A549 (cell line): ENCODE measurements around the gene LARGE1. TPM values are rescaled to one million over a fixed set of nuclear protein-coding genes. Genes with fewer than 3 reads are reported as not detected.
A peak's percentile ranks its signal among the peaks of the same experiment; 100 is the strongest.

Experiments
- ATAC-seq, 2 experiments: fragments of 200-7000 bp in 1 of 2; fragments of >200 bp in 1 of 2; cut with Nextera tagmentation in 1 of 2; cut with Tn5 transposase in 1 of 2; 3 replicates each; pipeline versions ENCODE4 v1.8.0 to v1.9.1; 2018 to 2020; ENCODE audit warnings: mild to moderate bottlenecking in 1 of 2, moderate library complexity in 1 of 2
- CTCF ChIA-PET: fragments of 300-600 bp; sonication (Branson Sonifier 250); formaldehyde crosslinking; extraction: SDS; loops from one replicate; lab custom pipeline; 2021; ENCODE audit warnings: antibody characterized with exemption, inconsistent platforms; lab: Yijun Ruan, JAX
- POLR2A ChIA-PET: fragments of 350-600 bp; formaldehyde crosslinking; extraction: SDS; loops from one replicate; lab custom pipeline; 2021; ENCODE audit warnings: antibody characterized with exemption, inconsistent platforms; lab: Yijun Ruan, JAX
- DNase-seq, 2 experiments: peaks; one replicate each; pipeline versions ENCODE4 v3.0.0 to v3.0.0-alpha.2; 2011 to 2016; ENCODE audit warnings: low read depth in 1 of 2, low spot score in 1 of 2
- FAIRE-seq: peaks from 2 replicates; lab custom pipeline; 2011; peaks lifted over from hg19 to GRCh38; lab: Jason Lieb, UNC
- H3K27ac ChIP-seq, 2 experiments: fragments of >200 bp; sonication (Bioruptor Twin); formaldehyde crosslinking; 3 replicates each; pipeline ENCODE4 v1.5.1; 2016 to 2017
- H3K4me1 ChIP-seq: fragments of >200 bp; sonication (Bioruptor Twin); formaldehyde crosslinking; 3 replicates; pipeline ENCODE4 v1.6.1; 2016
- H3K4me2 ChIP-seq: fragments of >200 bp; sonication (Bioruptor Twin); formaldehyde crosslinking; 3 replicates; pipeline ENCODE4 v1.6.1; 2016
- H3K4me3 ChIP-seq: fragments of >200 bp; sonication (Bioruptor Twin); formaldehyde crosslinking; 3 replicates; pipeline ENCODE4 v1.5.1; 2016
- H3K9me3 ChIP-seq: fragments of >200 bp; sonication (Bioruptor Twin); formaldehyde crosslinking; 3 replicates; pipeline ENCODE4 v1.6.1; 2016
- BCL3 ChIP-seq: fragments of >200 bp; sonication (Bioruptor Twin); formaldehyde crosslinking; IDR thresholded peaks from 3 replicates; pipeline ENCODE4 v1.6.1; 2016
- CBX8 ChIP-seq: fragments of 200-600 bp; sonication (generic); IDR thresholded peaks from 2 replicates; pipeline ENCODE4 v1.6.1; 2016
- CEBPB ChIP-seq, 2 experiments: fragments of >200 bp in 1 of 2; sonication (Bioruptor Twin) in 1 of 2; formaldehyde crosslinking in 1 of 2; IDR thresholded peaks; 2 replicates each; pipeline ENCODE4 v1.6.1; 2012 to 2016
- EHF ChIP-seq: fragments of 250-450 bp; sonication (Bioruptor Pico); IDR thresholded peaks from 2 replicates; pipeline ENCODE4 v1.5.0; 2020; ENCODE audit warnings: mild to moderate bottlenecking
- EP300 ChIP-seq, 2 experiments: fragments of >200 bp; sonication (Bioruptor Twin); formaldehyde crosslinking; IDR thresholded peaks; 2 replicates in 1 of 2; 3 replicates in 1 of 2; pipeline ENCODE4 v1.6.1; 2016 to 2017
- FOSL2 ChIP-seq, 2 experiments: fragments of 450-650 bp in 1 of 2; fragments of >200 bp in 1 of 2; sonication (Bioruptor Twin) in 1 of 2; formaldehyde crosslinking; IDR thresholded peaks; 2 replicates each; pipeline versions ENCODE4 v1.5.0 to v1.6.1; 2016 to 2020; ENCODE audit warnings: mild to moderate bottlenecking in 1 of 2, moderate library complexity in 1 of 2
- HDAC2 ChIP-seq: fragments of 200-600 bp; sonication (generic); IDR thresholded peaks from 2 replicates; pipeline ENCODE4 v1.6.1; 2016
- HEYL ChIP-seq: fragments of 250-450 bp; sonication (Bioruptor Pico); IDR thresholded peaks from 2 replicates; pipeline ENCODE4 v1.8.0; 2021; ENCODE audit warnings: mild to moderate bottlenecking, moderate library complexity
- HOXB13 ChIP-seq: fragments of 250-450 bp; sonication (Bioruptor Pico); IDR thresholded peaks from 2 replicates; pipeline ENCODE4 v1.5.0; 2020; ENCODE audit warnings: low read depth, mild to moderate bottlenecking, moderate library complexity
- JUNB ChIP-seq: fragments of >200 bp; sonication (Bioruptor Twin); formaldehyde crosslinking; IDR thresholded peaks from 2 replicates; pipeline ENCODE4 v1.6.1; 2016
- KDM1A ChIP-seq: fragments of 200-600 bp; sonication (generic); IDR thresholded peaks from 2 replicates; pipeline ENCODE4 v1.6.1; 2016; ENCODE audit warnings: low read depth, mild to moderate bottlenecking
- NFE2L2 ChIP-seq: fragments of 150-350 bp; conservative IDR thresholded peaks from 2 replicates; pipeline ENCODE4 v1.6.1; 2014; ENCODE audit warnings: low read length
- NR3C1 ChIP-seq: fragments of >200 bp; sonication (Bioruptor Twin); formaldehyde crosslinking; IDR thresholded peaks from 3 replicates; pipeline ENCODE4 v1.6.1; 2017
- PHF8 ChIP-seq: fragments of 200-600 bp; sonication (generic); IDR thresholded peaks from 2 replicates; pipeline ENCODE4 v1.6.1; 2016; ENCODE audit warnings: low read depth, mild to moderate bottlenecking, antibody characterized with exemption, moderate library complexity, borderline replicate concordance
- SREBF2 ChIP-seq: fragments of 450-650 bp; IDR thresholded peaks from 2 replicates; pipeline ENCODE4 v1.6.1; 2014; ENCODE audit warnings: mild to moderate bottlenecking, moderate library complexity
- TFCP2L1 ChIP-seq: fragments of 250-450 bp; sonication (Bioruptor Pico); IDR thresholded peaks from 2 replicates; pipeline ENCODE4 v1.5.0; 2021; ENCODE audit warnings: mild to moderate bottlenecking
- TP53 ChIP-seq: fragments of 250-450 bp; sonication (Bioruptor Pico); IDR thresholded peaks from 2 replicates; pipeline ENCODE4 v1.5.0; 2021; ENCODE audit warnings: mild to moderate bottlenecking, moderate library complexity
- ZFP36 ChIP-seq: fragments of 450-650 bp; IDR thresholded peaks from 2 replicates; pipeline ENCODE4 v1.6.1; 2014; ENCODE audit warnings: borderline replicate concordance; ENCODE audit not compliant: partially characterized antibody
- WGBS: methylation state at CpG from one replicate; pipeline ENCODE4 v1.1.6; 2017; ENCODE audit errors: missing lambda C conversion rate; 5-methylcytosine and 5-hydroxymethylcytosine counted together
- polyA plus RNA-seq, 4 experiments: library from polyadenylated mRNA; depleted of rRNA in 3 of 4; stranded (reverse); fragments of >200 nt; fragmentation: RNase III in 1 of 4; extraction: RNeasy Plus Mini Kit Qiagen cat#74134 plus additional on column Dnase treatment in 1 of 4; gene quantifications; 2 replicates in 3 of 4; 3 replicates in 1 of 4; pipeline ENCODE4 v1.2.3, GENCODE V29; 2011 to 2017
- TF ChIP-seq, protein P1 (sequence below): IDR thresholded peaks from 2 replicates; pipeline ENCODE4 v1.6.1; 2012; ENCODE audit warnings: low read depth, borderline replicate concordance
- TF ChIP-seq, protein P2 (sequence below): fragments of 250-450 bp; sonication (Bioruptor Pico); IDR thresholded peaks from 2 replicates; pipeline ENCODE4 v1.5.0; 2020; ENCODE audit warnings: low read depth, mild to moderate bottlenecking, moderate library complexity

The LARGE1 gene
- polyA plus RNA-seq, 2 of the 4 experiments (the other 2 are of a cell fraction) = 2.7 to 5.8 TPM

- 4% methylated on average over 2 of the region's 2 CpGs for WGBS
- H3K27ac ChIP-seq = peak overlapping the region; percentile 54 to 76; a peak in 5 of 6 replicates
- TF ChIP-seq EP300 (IDR thresholded peaks at IDR 0.05) (no peak), FOSL2 (IDR thresholded peaks at IDR 0.05) (no peak), FOSL2 (CRISPR knock-in tag; IDR thresholded peaks at IDR 0.05) (peak; percentile 52), JUNB (peak; percentile 44)
- ChIA-PET POLR2A (interaction anchor here (0.9 kb wide), 1 partner anchor 109 kb away, joined by 3 read pairs; no protein-coding TSS in a partner anchor), CTCF (interaction anchor here (0.8 to 1.0 kb wide), 2 partner anchors 109 to 113 kb away, joined by 3 read pairs; no protein-coding TSS in a partner anchor)
- DNase-seq = peak; percentile 47 to 74
- ATAC-seq = peak; percentile 94 to 95
- no peak overlapping the region for H3K4me3 ChIP-seq
- H3K4me2 ChIP-seq = peak overlapping the region; percentile 27
- no peaks in the 10 kb centered on the region for H3K9me3 ChIP-seq
- no peak for FAIRE-seq
- H3K4me1 ChIP-seq = peaks cover 28% of the 10 kb centered on the region
Measured at GRCh38 chr22:33328789-33329296, 591.4 kb downstream of the LARGE1 start.

DNA sequence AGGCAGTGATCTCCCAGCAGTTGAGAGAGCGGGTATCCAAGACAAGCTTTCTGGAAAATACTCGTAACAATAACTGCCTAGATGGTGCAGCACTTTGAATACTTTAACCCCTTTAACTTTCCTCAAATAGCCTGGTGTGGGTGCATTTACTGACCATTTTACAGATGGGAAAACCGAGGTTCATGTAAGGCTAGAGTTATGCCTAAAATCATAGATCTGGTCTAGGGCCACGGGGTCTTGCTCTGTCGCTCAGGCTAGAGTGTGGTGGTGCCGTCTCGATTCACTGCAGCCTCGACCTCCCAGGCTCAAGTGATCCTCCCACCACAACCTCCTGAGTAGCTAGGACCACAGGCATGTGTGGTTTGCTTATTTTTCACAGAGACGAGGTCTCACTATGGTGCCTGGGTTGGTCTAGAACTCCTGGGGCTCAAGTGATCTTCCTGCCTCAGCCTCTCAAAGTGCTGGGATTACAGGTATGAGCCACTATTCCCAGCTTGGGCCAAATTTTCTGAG lies 592.9 kb downstream of the LARGE1 start:
- TF ChIP-seq HEYL = no peak
- no peak for TF ChIP-seq HOXB13
- no peak for TF ChIP-seq PHF8
- no peak for TF ChIP-seq EHF (CRISPR knock-in tag)
- TF ChIP-seq BCL3 = no peak
- peak; percentile 40; the same call in 1 of the 2 replicates for TF ChIP-seq KDM1A
- TF ChIP-seq NR3C1 = no peak
- TF ChIP-seq, all 56 proteins: peak for 1
- POLR2A ChIA-PET = no interaction called here

DNA sequence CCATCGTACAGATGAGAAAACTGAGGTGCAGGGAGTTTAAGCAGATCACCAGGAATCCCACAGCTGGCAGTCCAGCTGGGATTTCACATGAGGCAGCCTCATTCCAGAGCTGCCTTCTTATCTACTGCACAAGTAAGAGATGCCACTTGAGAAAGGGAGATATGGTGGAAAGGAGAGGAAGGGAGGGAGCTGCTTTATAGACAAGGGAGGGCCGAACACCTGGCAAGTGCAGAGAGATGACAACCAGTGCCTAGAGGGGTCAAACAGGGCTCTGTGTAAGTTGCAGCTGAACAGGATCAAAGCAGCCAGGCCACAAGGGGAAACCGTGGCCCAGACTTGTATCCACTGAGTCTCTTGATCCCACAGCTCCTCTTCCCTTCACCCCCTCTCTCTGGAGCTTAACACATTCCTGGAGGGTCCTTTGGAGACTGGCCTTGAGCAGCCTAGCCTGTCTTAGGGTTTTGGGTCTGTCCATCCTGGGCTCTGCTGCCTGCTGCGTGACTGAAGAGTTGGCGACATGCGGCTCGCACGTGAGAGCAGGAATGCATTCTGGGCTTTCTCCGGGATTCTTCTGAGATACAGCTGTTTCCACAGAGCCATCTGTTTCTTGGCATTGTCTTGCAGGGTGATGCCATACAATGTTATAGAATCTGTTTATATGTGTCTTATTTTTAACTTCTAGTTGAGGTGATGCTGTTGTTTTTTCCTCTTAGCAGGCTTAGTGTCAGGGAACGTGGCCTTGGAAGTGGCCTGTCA lies 593.6 kb downstream of the LARGE1 start:
- ChIA-PET CTCF (interaction anchor here (0.6 to 1.6 kb wide), 3 partner anchors 12 to 192 kb away, joined by 3 to 6 read pairs (median 3); no protein-coding TSS in a partner anchor), POLR2A (no interaction called here)
- no peaks in the 10 kb centered on the region for H3K9me3 ChIP-seq
- ATAC-seq (no peak), FAIRE-seq (no peak)
- H3K27ac ChIP-seq = peak overlapping the region in 1 of 2 experiments; percentile 37; a peak in 1 of 6 replicates
- no peak for TF ChIP-seq TFCP2L1 (CRISPR knock-in tag)
- no peak for TF ChIP-seq CBX8
- TF ChIP-seq, protein P1, sequence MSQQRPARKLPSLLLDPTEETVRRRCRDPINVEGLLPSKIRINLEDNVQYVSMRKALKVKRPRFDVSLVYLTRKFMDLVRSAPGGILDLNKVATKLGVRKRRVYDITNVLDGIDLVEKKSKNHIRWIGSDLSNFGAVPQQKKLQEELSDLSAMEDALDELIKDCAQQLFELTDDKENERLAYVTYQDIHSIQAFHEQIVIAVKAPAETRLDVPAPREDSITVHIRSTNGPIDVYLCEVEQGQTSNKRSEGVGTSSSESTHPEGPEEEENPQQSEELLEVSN = no peak
- TF ChIP-seq, protein P2, sequence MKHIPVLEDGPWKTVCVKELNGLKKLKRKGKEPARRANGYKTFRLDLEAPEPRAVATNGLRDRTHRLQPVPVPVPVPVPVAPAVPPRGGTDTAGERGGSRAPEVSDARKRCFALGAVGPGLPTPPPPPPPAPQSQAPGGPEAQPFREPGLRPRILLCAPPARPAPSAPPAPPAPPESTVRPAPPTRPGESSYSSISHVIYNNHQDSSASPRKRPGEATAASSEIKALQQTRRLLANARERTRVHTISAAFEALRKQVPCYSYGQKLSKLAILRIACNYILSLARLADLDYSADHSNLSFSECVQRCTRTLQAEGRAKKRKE = no peak
- TF ChIP-seq HDAC2 = no peak
- no peak for TF ChIP-seq EHF (CRISPR knock-in tag)
- TF ChIP-seq NFE2L2 = no peak
- TF ChIP-seq CEBPB (IDR thresholded peaks at IDR 0.05) = no peak
- TF ChIP-seq SREBF2 = no peak
- TF ChIP-seq TP53 (CRISPR knock-in tag) = no peak
- TF ChIP-seq ZFP36 = no peak
- no peak for TF ChIP-seq PHF8
- TF ChIP-seq, all 56 proteins: peak for 0
- Histone ChIP-seq H3K4me2 (no peak overlapping the region), H3K4me3 (no peak overlapping the region), H3K4me1 (peaks cover 22% of the 10 kb centered on the region)
- no peak for DNase-seq
- 92% methylated on average over 10 of the region's 10 CpGs for WGBS

More for the DNA sequence above, 592.9 kb downstream of the LARGE1 start:
- peaks cover 22% of the 10 kb centered on the region for H3K4me1 ChIP-seq
- no peak overlapping the region for H3K4me3 ChIP-seq
- H3K9me3 ChIP-seq = no peaks in the 10 kb centered on the region
- ATAC-seq (no peak), DNase-seq (no peak), FAIRE-seq (no peak)
- peak overlapping the region in 1 of 2 experiments; percentile 76; a peak in 2 of 6 replicates for H3K27ac ChIP-seq
- 86% methylated on average over 9 of the region's 9 CpGs for WGBS
- H3K4me2 ChIP-seq = no peak overlapping the region
- CTCF ChIA-PET = interaction anchor here (0.6 to 1.3 kb wide), 2 partner anchors 12 to 192 kb away, joined by 3 read pairs; no protein-coding TSS in a partner anchor
